HL-60 (cell line): ENCODE measurements around the gene PIK3CA.

Experiments used
- DNase-seq, 2 experiments: peaks; one replicate each; pipeline ENCODE4 v3.0.0-alpha.2; 2010 to 2020; ENCODE audit warnings: low read depth in 1 of 2, low spot score in 1 of 2
- H3K27ac ChIP-seq: fragments of 250-450 bp; sonication (Bioruptor Pico); replicated peaks from 2 replicates; pipeline ENCODE4 v1.5.1; 2020; ENCODE audit warnings: mild to moderate bottlenecking, moderate library complexity
- H3K27me3 ChIP-seq: fragments of 250-450 bp; sonication (Bioruptor Pico); 2 replicates; pipeline ENCODE4 v1.5.1; 2021; ENCODE audit warnings: mild to moderate bottlenecking, moderate library complexity; ENCODE audit not compliant: insufficient read depth, poor library complexity, severe bottlenecking
- H3K4me3 ChIP-seq: replicated peaks from 2 replicates; pipeline ENCODE4 v1.5.1; 2011; ENCODE audit warnings: mild to moderate bottlenecking, control low read depth, low read length; ENCODE audit not compliant: insufficient read depth
- GABPA ChIP-seq: IDR thresholded peaks from 2 replicates; pipeline ENCODE4 v1.6.1; 2012; ENCODE audit warnings: low read depth
- POLR2AphosphoS5 ChIP-seq: IDR thresholded peaks from 2 replicates; pipeline ENCODE4 v1.6.1; 2012; ENCODE audit warnings: low read depth
- SPI1 ChIP-seq: IDR thresholded peaks from 2 replicates; pipeline ENCODE4 v1.6.1; 2012; ENCODE audit warnings: low read depth, mild to moderate bottlenecking, borderline replicate concordance
- TF ChIP-seq, protein P1 (sequence below): IDR thresholded peaks from 2 replicates; pipeline ENCODE4 v1.6.1; 2012; ENCODE audit warnings: low read depth; ENCODE audit not compliant: insufficient replicate concordance
- TF ChIP-seq, protein P2 (sequence below): IDR thresholded peaks from one replicate; pipeline ENCODE4 v1.5.1; 2011; ENCODE audit warnings: low read length, control low read depth, inconsistent platforms; ENCODE audit not compliant: insufficient read depth

The PIK3CA gene

GRCh38 chr3:179265875-179266274 lies 117.7 kb downstream of the PIK3CA start:
- H3K27ac ChIP-seq, result no peak overlapping the region
- H3K4me3 ChIP-seq, result no peak overlapping the region
- TF ChIP-seq POLR2AphosphoS5 (no peak), SPI1 (no peak), GABPA (no peak)
- TF ChIP-seq, protein P1, sequence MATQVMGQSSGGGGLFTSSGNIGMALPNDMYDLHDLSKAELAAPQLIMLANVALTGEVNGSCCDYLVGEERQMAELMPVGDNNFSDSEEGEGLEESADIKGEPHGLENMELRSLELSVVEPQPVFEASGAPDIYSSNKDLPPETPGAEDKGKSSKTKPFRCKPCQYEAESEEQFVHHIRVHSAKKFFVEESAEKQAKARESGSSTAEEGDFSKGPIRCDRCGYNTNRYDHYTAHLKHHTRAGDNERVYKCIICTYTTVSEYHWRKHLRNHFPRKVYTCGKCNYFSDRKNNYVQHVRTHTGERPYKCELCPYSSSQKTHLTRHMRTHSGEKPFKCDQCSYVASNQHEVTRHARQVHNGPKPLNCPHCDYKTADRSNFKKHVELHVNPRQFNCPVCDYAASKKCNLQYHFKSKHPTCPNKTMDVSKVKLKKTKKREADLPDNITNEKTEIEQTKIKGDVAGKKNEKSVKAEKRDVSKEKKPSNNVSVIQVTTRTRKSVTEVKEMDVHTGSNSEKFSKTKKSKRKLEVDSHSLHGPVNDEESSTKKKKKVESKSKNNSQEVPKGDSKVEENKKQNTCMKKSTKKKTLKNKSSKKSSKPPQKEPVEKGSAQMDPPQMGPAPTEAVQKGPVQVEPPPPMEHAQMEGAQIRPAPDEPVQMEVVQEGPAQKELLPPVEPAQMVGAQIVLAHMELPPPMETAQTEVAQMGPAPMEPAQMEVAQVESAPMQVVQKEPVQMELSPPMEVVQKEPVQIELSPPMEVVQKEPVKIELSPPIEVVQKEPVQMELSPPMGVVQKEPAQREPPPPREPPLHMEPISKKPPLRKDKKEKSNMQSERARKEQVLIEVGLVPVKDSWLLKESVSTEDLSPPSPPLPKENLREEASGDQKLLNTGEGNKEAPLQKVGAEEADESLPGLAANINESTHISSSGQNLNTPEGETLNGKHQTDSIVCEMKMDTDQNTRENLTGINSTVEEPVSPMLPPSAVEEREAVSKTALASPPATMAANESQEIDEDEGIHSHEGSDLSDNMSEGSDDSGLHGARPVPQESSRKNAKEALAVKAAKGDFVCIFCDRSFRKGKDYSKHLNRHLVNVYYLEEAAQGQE, result no peak
- TF ChIP-seq, protein P2, sequence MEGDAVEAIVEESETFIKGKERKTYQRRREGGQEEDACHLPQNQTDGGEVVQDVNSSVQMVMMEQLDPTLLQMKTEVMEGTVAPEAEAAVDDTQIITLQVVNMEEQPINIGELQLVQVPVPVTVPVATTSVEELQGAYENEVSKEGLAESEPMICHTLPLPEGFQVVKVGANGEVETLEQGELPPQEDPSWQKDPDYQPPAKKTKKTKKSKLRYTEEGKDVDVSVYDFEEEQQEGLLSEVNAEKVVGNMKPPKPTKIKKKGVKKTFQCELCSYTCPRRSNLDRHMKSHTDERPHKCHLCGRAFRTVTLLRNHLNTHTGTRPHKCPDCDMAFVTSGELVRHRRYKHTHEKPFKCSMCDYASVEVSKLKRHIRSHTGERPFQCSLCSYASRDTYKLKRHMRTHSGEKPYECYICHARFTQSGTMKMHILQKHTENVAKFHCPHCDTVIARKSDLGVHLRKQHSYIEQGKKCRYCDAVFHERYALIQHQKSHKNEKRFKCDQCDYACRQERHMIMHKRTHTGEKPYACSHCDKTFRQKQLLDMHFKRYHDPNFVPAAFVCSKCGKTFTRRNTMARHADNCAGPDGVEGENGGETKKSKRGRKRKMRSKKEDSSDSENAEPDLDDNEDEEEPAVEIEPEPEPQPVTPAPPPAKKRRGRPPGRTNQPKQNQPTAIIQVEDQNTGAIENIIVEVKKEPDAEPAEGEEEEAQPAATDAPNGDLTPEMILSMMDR, result no peak
- no peak for DNase-seq
- H3K27me3 ChIP-seq, result no peaks in the 10 kb centered on the region

DNA sequence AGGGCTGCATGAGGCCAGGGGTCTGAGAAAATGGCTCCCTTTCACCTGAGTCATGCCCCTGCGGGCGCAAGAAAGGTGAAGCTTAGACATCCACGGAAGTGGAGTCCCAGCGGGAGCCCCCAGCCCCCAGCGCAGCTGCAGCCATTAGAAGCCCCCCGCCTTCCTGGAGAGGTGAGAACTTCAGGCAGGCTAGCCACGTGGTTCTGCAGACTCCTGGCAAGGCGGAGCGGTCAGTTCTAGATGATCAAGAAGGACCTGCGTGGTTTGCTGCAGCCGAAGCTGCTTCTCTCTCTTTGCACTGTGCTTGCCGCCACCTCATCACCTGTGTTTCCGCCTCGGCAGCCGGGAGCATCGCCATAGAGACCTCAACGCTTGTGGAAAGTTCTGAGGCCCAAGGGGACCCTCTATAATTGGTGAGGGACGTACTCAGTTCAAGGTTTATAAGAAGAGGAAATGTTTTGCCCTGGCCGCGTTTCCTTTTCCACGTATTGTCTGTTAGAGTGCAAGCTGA lies 118.6 kb downstream of the PIK3CA start:
- TF ChIP-seq, protein P2, result no peak
- TF ChIP-seq, protein P1, result no peak
- TF ChIP-seq POLR2AphosphoS5 (no peak), SPI1 (no peak), GABPA (no peak)
- Histone ChIP-seq H3K4me3 (no peak overlapping the region), H3K27ac (no peak overlapping the region), H3K27me3 (no peaks in the 10 kb centered on the region)
- DNase-seq, result no peak

DNA sequence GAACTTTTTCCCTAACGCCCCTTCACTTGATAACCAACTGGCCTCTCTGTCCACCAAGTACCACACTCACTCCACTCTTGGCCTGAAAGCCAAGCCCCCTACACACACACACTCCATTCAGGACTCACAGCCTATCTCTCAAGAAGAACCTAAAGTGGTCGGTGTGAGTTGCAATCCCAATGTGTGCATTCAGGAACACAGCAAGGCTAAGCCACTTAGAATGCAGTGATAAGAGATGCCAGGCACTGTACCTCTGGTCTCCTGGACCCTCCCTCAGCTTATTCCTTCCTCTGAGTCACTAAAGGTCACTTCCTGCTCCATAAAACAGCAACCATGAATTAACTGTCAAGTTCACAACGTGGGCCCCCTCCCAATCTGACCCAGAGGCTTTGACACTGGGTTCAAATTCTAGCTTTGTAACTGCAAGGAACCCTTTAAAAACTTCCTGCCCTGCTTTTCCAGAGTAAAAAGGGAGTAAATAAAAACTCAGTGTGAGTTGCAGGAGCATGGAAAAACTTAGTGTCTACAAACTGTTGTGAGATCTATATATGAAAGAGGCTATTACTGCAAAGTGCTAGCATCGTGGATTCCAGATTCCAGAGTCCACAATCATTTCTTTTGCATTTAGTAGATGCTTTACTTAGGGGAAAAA lies 120.4 kb downstream of the PIK3CA start:
- Histone ChIP-seq H3K27me3 (no peaks in the 10 kb centered on the region), H3K4me3 (no peak overlapping the region), H3K27ac (peak overlapping the region; percentile 35; the same call in 1 of the 2 replicates)
- DNase-seq, result no peak
- TF ChIP-seq POLR2AphosphoS5, result no peak
- no peak for TF ChIP-seq SPI1
- no peak for TF ChIP-seq GABPA
- TF ChIP-seq, protein P1, result no peak
- TF ChIP-seq, protein P2, result no peak
